LoVo (cell line): ENCODE data around the gene WWTR1.

Experiments
- DNase-seq: peaks from one replicate; pipeline ENCODE4 v3.0.0-alpha.2; 2016; ENCODE audit warnings: low spot score

Gene WWTR1

GRCh38 chr3:149495581-149496125 lies 162.2 kb downstream of the WWTR1 start:
- no peak for DNase-seq

- DNase-seq, result no peak
Measured at GRCh38 chr3:149494759-149495580, 162.9 kb downstream of the WWTR1 start.

- peak; percentile 67 for DNase-seq
Measured at GRCh38 chr3:149494022-149494758, 163.6 kb downstream of the WWTR1 start.

- no peak for DNase-seq
Measured at GRCh38 chr3:149493315-149494021, 164.4 kb downstream of the WWTR1 start.

GRCh38 chr3:149490260-149490971 lies 167.4 kb downstream of the WWTR1 start:
- no peak for DNase-seq

- DNase-seq, result no peak
Measured at GRCh38 chr3:149489060-149489690, 168.7 kb downstream of the WWTR1 start.

- no peak for DNase-seq
Measured at GRCh38 chr3:149487598-149488197, 170.1 kb downstream of the WWTR1 start.

- no peak for DNase-seq
Measured at GRCh38 chr3:149486726-149487125, 171.1 kb downstream of the WWTR1 start.

- no peak for DNase-seq
Measured at GRCh38 chr3:149481491-149481890, 176.3 kb downstream of the WWTR1 start.

- DNase-seq, result no peak
Measured at GRCh38 chr3:149481056-149481455, 176.8 kb downstream of the WWTR1 start.

GRCh38 chr3:149480326-149481017 lies 177.4 kb downstream of the WWTR1 start:
- peak; percentile 74 for DNase-seq

- no peak for DNase-seq
Measured at GRCh38 chr3:149479621-149480325, 178.1 kb downstream of the WWTR1 start.

- no peak for DNase-seq
Measured at GRCh38 chr3:149476225-149476624, 181.6 kb downstream of the WWTR1 start.

- DNase-seq, result no peak
Measured at GRCh38 chr3:149475451-149476060, 182.3 kb downstream of the WWTR1 start.

GRCh38 chr3:149474250-149474817 lies 183.5 kb downstream of the WWTR1 start, which contains the start of gene TM4SF4:
TSS of gene TM4SF4 (plus strand) at chr3:149474697. CDS start at chr3:149474878, 181 bp downstream.
- peak; percentile 19 for DNase-seq

- peak; percentile 93 for DNase-seq
Measured at GRCh38 chr3:149473357-149474249, 184.2 kb downstream of the WWTR1 start.

- DNase-seq, result no peak
Measured at GRCh38 chr3:149472030-149472797, 185.6 kb downstream of the WWTR1 start.
